ENCODE measurements around the gene CCDC78. TPM values are rescaled to one million over a fixed set of nuclear protein-coding genes. Genes with fewer than 3 reads are reported as not detected.

The CCDC78 gene
- polyA plus RNA-seq, 1 donor (not counting 4 experiments of a cell fraction or from before 2014, with no cell fraction given), result 2.5 TPM

DNA sequence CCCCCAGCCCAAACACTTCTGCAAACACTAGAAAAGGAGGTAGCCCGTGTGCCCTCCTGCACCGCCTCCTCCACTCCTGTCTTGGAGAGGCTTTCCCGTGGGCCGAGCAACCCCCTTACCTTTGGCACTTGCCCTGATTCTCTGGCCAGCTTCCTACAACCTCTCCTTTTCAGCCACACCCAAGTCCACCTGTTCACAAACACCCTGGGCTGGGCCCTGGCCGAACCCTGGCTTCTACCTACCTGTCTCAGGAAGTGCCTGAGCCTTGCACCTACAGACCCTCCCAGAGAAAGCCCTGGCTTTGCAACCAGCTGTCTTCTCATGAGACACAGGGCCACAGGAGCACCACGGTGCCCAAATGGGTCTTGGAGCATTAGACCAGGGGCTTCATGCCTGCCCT lies 7.3 kb downstream of the CCDC78 start:
- no peaks in the 10 kb centered on the region for H3K27me3 ChIP-seq (ENCODE audit: control insufficient read depth, extremely low read depth, insufficient read depth, low read length)
- no peaks in the 10 kb centered on the region for H3K9me3 ChIP-seq (ENCODE audit: control insufficient read depth, low read depth, low read length)
- no peak for FAIRE-seq

DNA sequence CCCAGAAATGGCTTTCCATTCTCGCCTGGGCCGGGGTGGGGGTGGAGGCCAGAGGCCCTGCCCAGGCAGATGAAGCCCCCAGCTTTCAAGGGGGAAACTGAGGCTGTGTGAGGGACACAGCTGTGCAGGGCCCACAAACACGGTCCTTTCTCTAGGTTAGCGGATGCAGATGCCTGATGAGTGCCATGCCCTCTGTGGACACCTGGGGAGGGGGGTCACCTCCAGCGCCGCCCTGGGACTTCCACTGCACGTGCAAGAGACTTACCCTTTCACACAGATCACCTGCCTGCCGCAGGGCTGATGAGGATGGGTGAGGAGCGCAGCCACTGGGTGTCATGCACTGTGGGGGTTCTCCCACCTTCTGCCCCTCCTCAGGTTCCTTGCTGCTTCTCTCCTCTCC lies 7.9 kb downstream of the CCDC78 start:
- dilution Hi-C loops (cut with MboI; ENCODE audit: extremely low pct_ligation_motif_present, low sequenced_read_pairs), result no loop called here
- Histone ChIP-seq H3K9ac (ENCODE audit: control insufficient read depth, extremely low read depth, insufficient read depth, low read length) (no peak overlapping the region), H3K4me2 (ENCODE audit: control insufficient read depth, extremely low read depth, insufficient read depth, low read depth, low read length) (no peak overlapping the region), H3K9me3 (ENCODE audit: control insufficient read depth, low read depth, low read length) (no peaks in the 10 kb centered on the region), H3K36me3 (ENCODE audit: control insufficient read depth in 2 of 2, extremely low read depth in 1 of 2, insufficient read depth in 2 of 2, low read length in 2 of 2) (peaks cover 0 to 1% of the 10 kb centered on the region in 2 experiments), H3K27me3 (ENCODE audit: control insufficient read depth, extremely low read depth, insufficient read depth, low read length) (no peaks in the 10 kb centered on the region), H3K27ac (ENCODE audit: control insufficient read depth, insufficient read depth, low read length) (no peak overlapping the region), H3K79me2 (ENCODE audit: control insufficient read depth, insufficient read depth, low read length) (peaks cover 8% of the 10 kb centered on the region), H3K4me3 (ENCODE audit: control insufficient read depth in 2 of 3, extremely low read depth in 1 of 3, insufficient read depth in 2 of 3, low read depth in 1 of 3, low read length in 3 of 3) (no peak overlapping the region), H2AFZ (ENCODE audit: control insufficient read depth, low read length) (no peak overlapping the region), H3K4me1 (ENCODE audit: control insufficient read depth, extremely low read depth, insufficient read depth, low read length) (peaks cover 27% of the 10 kb centered on the region), H4K20me1 (ENCODE audit: control insufficient read depth, extremely low read depth, insufficient read depth, low read length) (peaks cover 7% of the 10 kb centered on the region), H3K9me1 (ENCODE audit: control insufficient read depth, extremely low read depth, insufficient read depth, low read length) (peaks cover 2% of the 10 kb centered on the region)
- TF ChIP-seq, protein P1, sequence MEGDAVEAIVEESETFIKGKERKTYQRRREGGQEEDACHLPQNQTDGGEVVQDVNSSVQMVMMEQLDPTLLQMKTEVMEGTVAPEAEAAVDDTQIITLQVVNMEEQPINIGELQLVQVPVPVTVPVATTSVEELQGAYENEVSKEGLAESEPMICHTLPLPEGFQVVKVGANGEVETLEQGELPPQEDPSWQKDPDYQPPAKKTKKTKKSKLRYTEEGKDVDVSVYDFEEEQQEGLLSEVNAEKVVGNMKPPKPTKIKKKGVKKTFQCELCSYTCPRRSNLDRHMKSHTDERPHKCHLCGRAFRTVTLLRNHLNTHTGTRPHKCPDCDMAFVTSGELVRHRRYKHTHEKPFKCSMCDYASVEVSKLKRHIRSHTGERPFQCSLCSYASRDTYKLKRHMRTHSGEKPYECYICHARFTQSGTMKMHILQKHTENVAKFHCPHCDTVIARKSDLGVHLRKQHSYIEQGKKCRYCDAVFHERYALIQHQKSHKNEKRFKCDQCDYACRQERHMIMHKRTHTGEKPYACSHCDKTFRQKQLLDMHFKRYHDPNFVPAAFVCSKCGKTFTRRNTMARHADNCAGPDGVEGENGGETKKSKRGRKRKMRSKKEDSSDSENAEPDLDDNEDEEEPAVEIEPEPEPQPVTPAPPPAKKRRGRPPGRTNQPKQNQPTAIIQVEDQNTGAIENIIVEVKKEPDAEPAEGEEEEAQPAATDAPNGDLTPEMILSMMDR (optimal IDR thresholded peaks at IDR 0.05 in 1 of 3, IDR thresholded peaks at IDR 0.05 in 1 of 3, conservative IDR thresholded peaks at IDR 0.05 in 1 of 3; ENCODE audit: extremely low read depth in 1 of 3, insufficient read depth in 2 of 3, low read length in 3 of 3), result no peak
- TF ChIP-seq EZH2 (IDR thresholded peaks at IDR 0.05; ENCODE audit: low read length), result no peak
- DNase-seq (ENCODE audit: low read depth, low spot score), result no peak
- no peak for FAIRE-seq

More for the DNA sequence above, 7.3 kb downstream of the CCDC78 start:
- Histone ChIP-seq H2AFZ (ENCODE audit: control insufficient read depth, low read length) (no peak overlapping the region), H3K79me2 (ENCODE audit: control insufficient read depth, insufficient read depth, low read length) (peaks cover 8% of the 10 kb centered on the region), H3K4me1 (ENCODE audit: control insufficient read depth, extremely low read depth, insufficient read depth, low read length) (peaks cover 26% of the 10 kb centered on the region), H4K20me1 (ENCODE audit: control insufficient read depth, extremely low read depth, insufficient read depth, low read length) (peaks cover 7% of the 10 kb centered on the region), H3K36me3 (ENCODE audit: control insufficient read depth in 2 of 2, extremely low read depth in 1 of 2, insufficient read depth in 2 of 2, low read length in 2 of 2) (peaks cover 0 to 1% of the 10 kb centered on the region in 2 experiments), H3K9ac (ENCODE audit: control insufficient read depth, extremely low read depth, insufficient read depth, low read length) (no peak overlapping the region), H3K4me3 (ENCODE audit: control insufficient read depth in 2 of 3, extremely low read depth in 1 of 3, insufficient read depth in 2 of 3, low read depth in 1 of 3, low read length in 3 of 3) (no peak overlapping the region), H3K27ac (ENCODE audit: control insufficient read depth, insufficient read depth, low read length) (no peak overlapping the region), H3K9me1 (ENCODE audit: control insufficient read depth, extremely low read depth, insufficient read depth, low read length) (peaks cover 2% of the 10 kb centered on the region), H3K4me2 (ENCODE audit: control insufficient read depth, extremely low read depth, insufficient read depth, low read depth, low read length) (no peak overlapping the region)
- TF ChIP-seq, protein P1 (optimal IDR thresholded peaks at IDR 0.05 in 1 of 3, IDR thresholded peaks at IDR 0.05 in 1 of 3, conservative IDR thresholded peaks at IDR 0.05 in 1 of 3; ENCODE audit: extremely low read depth in 1 of 3, insufficient read depth in 2 of 3, low read length in 3 of 3), result no peak
- TF ChIP-seq EZH2 (IDR thresholded peaks at IDR 0.05; ENCODE audit: low read length), result no peak
- DNase-seq (ENCODE audit: low read depth, low spot score), result no peak
- dilution Hi-C loops (cut with MboI; ENCODE audit: extremely low pct_ligation_motif_present, low sequenced_read_pairs), result no loop called here
